HG03064 (cell line): Measurements from ENCODE around the gene TRIM21.
A peak's percentile ranks its signal among the peaks of the same experiment; 100 is the strongest.
"Not testable (repeated sequence)": the region's sequence is repeated elsewhere in the genome, so short reads cannot be mapped to it uniquely, and the experiment has no call there.

ENCODE experiments used
- ATAC-seq: cut with Tn5 transposase; IDR thresholded peaks from one replicate; pipeline ENCODE4 v1.9.1; 2021; ENCODE audit warnings: low read depth; ENCODE audit not compliant: unreplicated experiment

The TRIM21 gene

GRCh38 chr11:4393209-4393857 lies at the start of gene TRIM21:
TSS of gene TRIM21 (minus strand) at chr11:4393702. CDS start at chr11:4390409, 3,293 bp downstream.
- ATAC-seq: peak; percentile 99

- ATAC-seq: no peak
Observed at GRCh38 chr11:4441515-4441914, 48.0 kb upstream of the TRIM21 start.

GRCh38 chr11:4436411-4436810 lies 42.9 kb upstream of the TRIM21 start:
- no peak for ATAC-seq

- ATAC-seq: no peak
Observed at GRCh38 chr11:4433856-4434255, 40.4 kb upstream of the TRIM21 start.

- no peak for ATAC-seq
Observed at GRCh38 chr11:4430051-4430450, 36.5 kb upstream of the TRIM21 start.

GRCh38 chr11:4418403-4418802 lies 24.9 kb upstream of the TRIM21 start:
- no peak for ATAC-seq

GRCh38 chr11:4416816-4417215 lies 23.3 kb upstream of the TRIM21 start:
- no peak for ATAC-seq

GRCh38 chr11:4416306-4416705 lies 22.8 kb upstream of the TRIM21 start:
- ATAC-seq: no peak

- ATAC-seq: not testable (repeated sequence)
Observed at GRCh38 chr11:4406206-4406605, 12.7 kb upstream of the TRIM21 start.

GRCh38 chr11:4393858-4394223 lies 339 bp upstream of the TRIM21 start:
- peak; percentile 12 for ATAC-seq

- ATAC-seq: no peak
Observed at GRCh38 chr11:4388221-4388620, 5.3 kb downstream of the TRIM21 start.

GRCh38 chr11:4385978-4386740 lies 7.3 kb downstream of the TRIM21 start:
- no peak for ATAC-seq

GRCh38 chr11:4381901-4382300 lies 11.6 kb downstream of the TRIM21 start:
- ATAC-seq: no peak

GRCh38 chr11:4375431-4376140 lies 17.9 kb downstream of the TRIM21 start:
- no peak for ATAC-seq

GRCh38 chr11:4370166-4370565 lies 23.3 kb downstream of the TRIM21 start:
- ATAC-seq: no peak

GRCh38 chr11:4368286-4368685 lies 25.2 kb downstream of the TRIM21 start, which contains the start of gene OR52B4:
TSS of gene OR52B4 (minus strand) at chr11:4368386. CDS start at chr11:4368295, 91 bp downstream.
- ATAC-seq: no peak

- ATAC-seq: not testable (repeated sequence)
Observed at GRCh38 chr11:4348142-4348541, 45.4 kb downstream of the TRIM21 start.

- ATAC-seq: not testable (repeated sequence)
Observed at GRCh38 chr11:4345366-4345765, 48.1 kb downstream of the TRIM21 start.
